IMR-90 (cell line): Measurements from ENCODE around the gene CST2.

ENCODE experiments used
- BHLHE40 ChIP-seq: fragments of 150-350 bp; IDR thresholded peaks from 2 replicates; pipeline ENCODE4 v1.6.1; 2016; ENCODE audit warnings: mild to moderate bottlenecking, low read depth, low read length
- CTCF ChIP-seq: conservative IDR thresholded peaks from 2 replicates; pipeline ENCODE4 v1.5.1; 2012; ENCODE audit warnings: mild to moderate bottlenecking, low read depth, low read length, improper control_type of control experiment
- MAZ ChIP-seq: IDR thresholded peaks from 2 replicates; pipeline ENCODE4 v1.6.1; 2012; ENCODE audit warnings: low read depth, mild to moderate bottlenecking, low read length, improper control_type of control experiment, moderate library complexity, borderline replicate concordance
- POLR2A ChIP-seq: IDR thresholded peaks from 2 replicates; pipeline ENCODE4 v1.6.1; 2012; ENCODE audit warnings: mild to moderate bottlenecking, low read depth, low read length

DNA sequence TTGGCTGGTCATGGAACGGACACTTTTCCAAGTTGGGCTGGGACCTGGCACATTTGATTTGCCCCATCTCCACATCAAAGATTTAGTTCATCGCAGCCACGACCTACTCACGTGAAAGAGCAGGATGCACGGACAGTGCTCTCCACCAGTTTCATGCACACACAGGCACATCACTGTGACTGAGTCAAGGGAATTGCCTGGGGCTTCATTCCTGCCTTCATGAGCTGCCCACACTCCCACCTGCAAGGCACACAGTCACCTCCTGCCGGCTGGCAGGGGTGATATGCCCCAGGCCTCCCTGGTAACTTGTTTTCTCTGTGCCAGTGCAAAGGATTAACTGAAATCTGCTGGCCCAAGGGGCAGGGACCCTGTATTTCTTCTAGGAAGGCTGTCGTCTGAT lies 52.4 kb downstream of the CST2 start:
- TF ChIP-seq CTCF (no peak), POLR2A (no peak), MAZ (no peak), BHLHE40 (no peak)
